Coronary artery (tissue), 2 donors: ENCODE measurements around the gene DPP3.

Experiments used
- DNase-seq: peaks from one replicate; pipeline ENCODE4 v3.0.0-alpha.2; 2017; ENCODE audit warnings: low spot score
- H3K27ac ChIP-seq, 2 donors: fragments of 200-600 bp; sonication (generic); one replicate each; pipeline ENCODE4 v1.5.1; 2016 to 2019
- H3K4me3 ChIP-seq: fragments of 200-600 bp; sonication (generic); 2 replicates; pipeline ENCODE4 v1.5.1; 2016; ENCODE audit warnings: mild to moderate bottlenecking, moderate library complexity
- TF ChIP-seq, protein P1 (sequence below): fragments of 200-600 bp; sonication (generic); IDR thresholded peaks from one replicate; pipeline ENCODE4 v1.5.1; 2019; ENCODE audit warnings: antibody characterized with exemption

The DPP3 gene

DNA sequence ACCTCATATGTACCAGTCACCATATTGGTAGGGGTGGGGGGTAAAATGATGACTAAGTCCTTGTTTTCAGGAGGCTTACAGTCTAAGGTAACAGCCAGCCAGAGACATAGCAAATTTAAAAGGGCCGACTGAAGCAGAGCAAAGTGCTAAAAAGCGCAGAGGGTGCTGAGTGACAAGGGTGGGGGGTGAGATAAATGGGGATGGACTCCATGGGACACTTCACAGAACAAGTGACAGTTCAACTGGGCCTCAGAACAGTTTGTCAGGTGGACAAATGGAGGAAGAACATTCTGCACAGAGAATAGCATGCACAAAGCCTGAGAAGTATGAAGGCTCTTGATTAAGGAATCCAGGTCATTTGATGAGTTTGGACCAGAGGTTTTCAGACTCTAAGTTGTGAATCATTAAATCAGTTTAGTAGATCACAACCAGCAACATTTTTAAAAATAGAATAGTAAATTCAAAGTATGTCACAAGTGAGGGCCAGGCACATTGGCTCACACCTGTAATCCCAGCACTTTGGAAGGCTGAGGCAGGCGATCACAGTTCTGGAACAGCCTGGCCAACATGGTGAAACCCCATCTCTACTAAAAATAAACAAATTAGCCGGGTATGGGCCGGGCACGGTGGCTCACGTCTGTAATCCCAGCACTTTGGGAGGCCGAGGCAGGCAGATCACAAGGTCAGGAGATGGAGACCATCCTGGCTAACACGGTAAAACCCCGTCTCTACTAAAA lies 44.2 kb downstream of the DPP3 start:
- Histone ChIP-seq H3K27ac (no peak overlapping the region), H3K4me3 (no peak overlapping the region)
- TF ChIP-seq, protein P1, sequence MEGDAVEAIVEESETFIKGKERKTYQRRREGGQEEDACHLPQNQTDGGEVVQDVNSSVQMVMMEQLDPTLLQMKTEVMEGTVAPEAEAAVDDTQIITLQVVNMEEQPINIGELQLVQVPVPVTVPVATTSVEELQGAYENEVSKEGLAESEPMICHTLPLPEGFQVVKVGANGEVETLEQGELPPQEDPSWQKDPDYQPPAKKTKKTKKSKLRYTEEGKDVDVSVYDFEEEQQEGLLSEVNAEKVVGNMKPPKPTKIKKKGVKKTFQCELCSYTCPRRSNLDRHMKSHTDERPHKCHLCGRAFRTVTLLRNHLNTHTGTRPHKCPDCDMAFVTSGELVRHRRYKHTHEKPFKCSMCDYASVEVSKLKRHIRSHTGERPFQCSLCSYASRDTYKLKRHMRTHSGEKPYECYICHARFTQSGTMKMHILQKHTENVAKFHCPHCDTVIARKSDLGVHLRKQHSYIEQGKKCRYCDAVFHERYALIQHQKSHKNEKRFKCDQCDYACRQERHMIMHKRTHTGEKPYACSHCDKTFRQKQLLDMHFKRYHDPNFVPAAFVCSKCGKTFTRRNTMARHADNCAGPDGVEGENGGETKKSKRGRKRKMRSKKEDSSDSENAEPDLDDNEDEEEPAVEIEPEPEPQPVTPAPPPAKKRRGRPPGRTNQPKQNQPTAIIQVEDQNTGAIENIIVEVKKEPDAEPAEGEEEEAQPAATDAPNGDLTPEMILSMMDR, result no peak
- DNase-seq, result no peak

GRCh38 chr11:66529069-66529468 lies 48.8 kb downstream of the DPP3 start:
- no peak for DNase-seq
- no peak overlapping the region for H3K4me3 ChIP-seq
- TF ChIP-seq, protein P1, result no peak
- no peak overlapping the region for H3K27ac ChIP-seq

GRCh38 chr11:66529655-66530054 lies 49.4 kb downstream of the DPP3 start:
- H3K4me3 ChIP-seq, result no peak overlapping the region
- H3K27ac ChIP-seq, result no peak overlapping the region
- TF ChIP-seq, protein P1, result no peak
- no peak for DNase-seq

DNA sequence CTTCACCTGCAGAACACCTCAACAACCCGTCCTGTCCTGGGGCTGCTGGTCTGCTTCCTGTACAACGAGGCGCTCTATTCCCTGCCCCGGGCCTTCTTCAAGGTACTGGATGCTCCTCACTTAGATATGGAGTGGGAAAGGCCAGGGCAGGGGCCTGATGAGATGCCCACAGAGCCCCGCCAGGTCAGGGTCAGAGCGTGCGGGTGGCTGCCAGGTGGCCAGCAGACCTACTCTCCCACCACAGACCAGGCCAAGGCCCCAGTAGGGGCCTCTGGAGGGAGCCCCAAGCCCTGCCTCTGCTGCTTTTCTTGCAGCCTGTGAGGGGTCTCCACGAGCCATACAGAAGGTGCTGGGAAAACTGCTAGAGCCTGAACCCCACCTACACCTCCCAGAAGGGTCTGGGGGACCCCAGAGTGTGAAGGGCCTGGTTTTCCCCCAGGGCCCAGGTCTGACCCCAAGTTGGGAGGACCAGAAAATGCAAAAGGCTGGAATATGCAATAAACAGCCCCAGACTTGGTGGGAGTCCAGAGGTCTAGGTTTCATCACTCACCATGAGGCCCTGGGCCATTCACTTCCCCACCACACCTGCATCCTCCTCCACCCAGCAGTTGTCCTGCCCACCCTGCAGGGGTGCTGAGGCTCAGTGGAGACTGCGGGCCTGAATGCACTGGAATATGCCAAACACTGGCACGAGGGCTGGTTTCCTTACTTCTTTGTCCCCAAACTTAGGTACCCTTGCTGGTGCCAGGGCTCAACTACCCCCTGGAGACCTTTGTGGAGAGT lies 50.9 kb downstream of the DPP3 start:
- no peak for DNase-seq
- TF ChIP-seq, protein P1, result no peak
- H3K27ac ChIP-seq, result no peak overlapping the region

GRCh38 chr11:66531841-66532240 lies 51.6 kb downstream of the DPP3 start:
- TF ChIP-seq, protein P1, result no peak
- no peak for DNase-seq
- H3K4me3 ChIP-seq, result no peak overlapping the region
- no peak overlapping the region for H3K27ac ChIP-seq

More for the DNA sequence above, 50.9 kb downstream of the DPP3 start:
- no peak overlapping the region for H3K4me3 ChIP-seq

- Histone ChIP-seq H3K27ac (no peak overlapping the region), H3K4me3 (no peak overlapping the region)
- TF ChIP-seq, protein P1, result no peak
- DNase-seq, result no peak
These were observed 52.5 kb downstream of the DPP3 start for GRCh38 chr11:66532784-66533183.
